ENCODE measurements around the gene PRRT1B. TPM values are rescaled to one million over a fixed set of nuclear protein-coding genes. Genes with fewer than 3 reads are reported as not detected.

The PRRT1B gene
- total and polyA plus RNA-seq, 4 donors, result 0.96 to 7.9 (median 3.8) TPM

DNA sequence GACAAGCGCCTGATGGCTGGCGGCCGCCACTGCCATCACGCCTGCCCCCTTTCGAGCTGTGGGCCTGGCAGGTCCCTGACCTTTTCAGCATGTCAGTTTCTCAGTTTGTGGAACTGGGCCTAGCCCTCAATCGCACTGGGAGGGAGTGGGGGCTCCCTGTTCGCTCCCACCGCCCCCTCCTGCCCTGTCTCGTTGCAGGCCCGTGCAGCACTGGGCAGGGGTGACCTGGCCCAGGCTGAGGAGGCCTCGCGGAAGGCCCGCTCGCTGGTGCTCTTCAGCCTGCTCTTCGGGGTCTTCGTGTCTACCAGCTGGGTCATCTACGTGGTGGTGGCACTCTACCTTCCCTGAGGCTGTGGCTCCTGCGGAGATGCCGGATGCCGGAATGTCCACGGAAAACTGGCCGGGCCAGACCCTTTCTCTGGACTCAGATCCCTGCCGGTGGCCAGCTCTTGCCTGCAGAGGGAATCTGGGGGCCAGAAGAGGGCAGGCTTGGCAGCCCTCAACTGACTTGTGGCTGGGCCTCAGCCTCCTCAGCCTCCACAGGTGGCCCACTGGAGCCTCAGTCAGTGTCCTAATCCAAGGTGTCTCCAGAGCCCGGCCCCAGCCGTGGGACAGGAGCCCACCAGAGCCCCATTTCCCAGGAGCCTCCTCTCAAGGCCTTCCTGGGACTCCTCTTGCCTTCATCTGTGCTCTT is 12.7 kb downstream of the PRRT1B start:
- H3K9ac ChIP-seq (ENCODE audit: insufficient read depth in 1 of 2, low read length in 2 of 2), result no peak overlapping the region
- WGBS, 2 donors, result 93 to 94% methylated on average over 25 of the region's 25 CpGs
- no peak for ATAC-seq (ENCODE audit: insufficient read depth, low FRiP score)
- peaks cover 0 to 3% (median 0%) of the 10 kb centered on the region in 4 donors for H3K36me3 ChIP-seq (ENCODE audit: control insufficient read depth in 4 of 4, insufficient read depth in 4 of 4, low read length in 4 of 4)
- no peak overlapping the region for H3K4me3 ChIP-seq
- H3K27me3 ChIP-seq (ENCODE audit: control insufficient read depth in 3 of 3, insufficient read depth in 3 of 3, low read length in 2 of 3), result peaks cover 0 to 14% (median 13%) of the 10 kb centered on the region in 3 donors
- H3K4me1 ChIP-seq (ENCODE audit: control insufficient read depth in 5 of 5, insufficient read depth in 5 of 5, low read length in 5 of 5), result peaks cover 0 to 4% (median 0%) of the 10 kb centered on the region in 5 donors
- H3K9me3 ChIP-seq (ENCODE audit: control insufficient read depth in 4 of 4, insufficient read depth in 3 of 4, low read length in 3 of 4), result peaks cover 0 to 5% (median 0%) of the 10 kb centered on the region in 4 donors
- no peak for DNase-seq
- no peak overlapping the region for H3K27ac ChIP-seq (ENCODE audit: low read depth in 1 of 2, low read length in 1 of 2)
- TF ChIP-seq, protein P1, sequence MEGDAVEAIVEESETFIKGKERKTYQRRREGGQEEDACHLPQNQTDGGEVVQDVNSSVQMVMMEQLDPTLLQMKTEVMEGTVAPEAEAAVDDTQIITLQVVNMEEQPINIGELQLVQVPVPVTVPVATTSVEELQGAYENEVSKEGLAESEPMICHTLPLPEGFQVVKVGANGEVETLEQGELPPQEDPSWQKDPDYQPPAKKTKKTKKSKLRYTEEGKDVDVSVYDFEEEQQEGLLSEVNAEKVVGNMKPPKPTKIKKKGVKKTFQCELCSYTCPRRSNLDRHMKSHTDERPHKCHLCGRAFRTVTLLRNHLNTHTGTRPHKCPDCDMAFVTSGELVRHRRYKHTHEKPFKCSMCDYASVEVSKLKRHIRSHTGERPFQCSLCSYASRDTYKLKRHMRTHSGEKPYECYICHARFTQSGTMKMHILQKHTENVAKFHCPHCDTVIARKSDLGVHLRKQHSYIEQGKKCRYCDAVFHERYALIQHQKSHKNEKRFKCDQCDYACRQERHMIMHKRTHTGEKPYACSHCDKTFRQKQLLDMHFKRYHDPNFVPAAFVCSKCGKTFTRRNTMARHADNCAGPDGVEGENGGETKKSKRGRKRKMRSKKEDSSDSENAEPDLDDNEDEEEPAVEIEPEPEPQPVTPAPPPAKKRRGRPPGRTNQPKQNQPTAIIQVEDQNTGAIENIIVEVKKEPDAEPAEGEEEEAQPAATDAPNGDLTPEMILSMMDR (IDR thresholded peaks at IDR 0.05; ENCODE audit: control extremely low read depth, extremely low read depth), result no peak

DNA sequence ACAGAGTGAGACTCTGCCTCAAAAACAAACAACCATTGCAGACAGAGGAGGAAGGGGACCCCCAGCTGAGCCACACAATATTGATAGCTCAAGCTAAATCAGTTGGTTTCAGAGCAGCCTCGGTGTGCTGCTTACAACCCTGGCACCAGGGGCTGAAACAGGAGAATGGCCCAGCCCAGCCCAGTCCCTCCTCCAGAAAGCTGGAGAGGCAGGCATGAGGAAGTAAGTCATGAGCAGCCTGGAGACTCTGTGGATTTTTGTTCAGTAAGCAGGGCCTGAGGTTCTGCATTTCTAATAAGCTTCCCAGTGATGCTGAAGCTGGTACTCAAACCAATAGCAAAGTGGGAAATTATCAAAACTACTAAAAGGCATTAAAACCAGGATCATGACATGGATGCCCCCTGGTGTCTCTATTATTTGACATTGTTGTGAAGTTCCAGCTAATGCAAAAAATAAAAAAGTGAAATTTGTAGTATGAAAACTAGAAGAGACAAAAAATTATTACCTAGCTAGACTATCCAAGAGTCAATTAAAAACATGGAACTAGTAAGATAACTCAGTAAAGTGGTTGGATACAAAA is 14.2 kb downstream of the PRRT1B start:
- peaks cover 0 to 3% (median 0%) of the 10 kb centered on the region in 4 donors for H3K36me3 ChIP-seq (ENCODE audit: control insufficient read depth in 4 of 4, insufficient read depth in 4 of 4, low read length in 4 of 4)
- H3K27me3 ChIP-seq (ENCODE audit: control insufficient read depth in 3 of 3, insufficient read depth in 3 of 3, low read length in 2 of 3), result peaks cover 0 to 8% (median 4%) of the 10 kb centered on the region in 3 donors
- TF ChIP-seq, protein P1 (IDR thresholded peaks at IDR 0.05; ENCODE audit: control extremely low read depth, extremely low read depth), result no peak
- 61 to 71% methylated on average over 1 of the region's 1 CpG for WGBS, 2 donors
- ATAC-seq (ENCODE audit: insufficient read depth, low FRiP score), result no peak
- H3K4me1 ChIP-seq (ENCODE audit: control insufficient read depth in 5 of 5, insufficient read depth in 5 of 5, low read length in 5 of 5), result peaks cover 0 to 2% (median 0%) of the 10 kb centered on the region in 5 donors
- no peak overlapping the region for H3K4me3 ChIP-seq
- no peak for DNase-seq
- H3K9me3 ChIP-seq (ENCODE audit: control insufficient read depth in 4 of 4, insufficient read depth in 3 of 4, low read length in 3 of 4), result peaks cover 0 to 5% (median 0%) of the 10 kb centered on the region in 4 donors
- no peak overlapping the region for H3K27ac ChIP-seq (ENCODE audit: low read depth in 1 of 2, low read length in 1 of 2)
- no peak overlapping the region for H3K9ac ChIP-seq (ENCODE audit: insufficient read depth in 1 of 2, low read length in 2 of 2)

DNA sequence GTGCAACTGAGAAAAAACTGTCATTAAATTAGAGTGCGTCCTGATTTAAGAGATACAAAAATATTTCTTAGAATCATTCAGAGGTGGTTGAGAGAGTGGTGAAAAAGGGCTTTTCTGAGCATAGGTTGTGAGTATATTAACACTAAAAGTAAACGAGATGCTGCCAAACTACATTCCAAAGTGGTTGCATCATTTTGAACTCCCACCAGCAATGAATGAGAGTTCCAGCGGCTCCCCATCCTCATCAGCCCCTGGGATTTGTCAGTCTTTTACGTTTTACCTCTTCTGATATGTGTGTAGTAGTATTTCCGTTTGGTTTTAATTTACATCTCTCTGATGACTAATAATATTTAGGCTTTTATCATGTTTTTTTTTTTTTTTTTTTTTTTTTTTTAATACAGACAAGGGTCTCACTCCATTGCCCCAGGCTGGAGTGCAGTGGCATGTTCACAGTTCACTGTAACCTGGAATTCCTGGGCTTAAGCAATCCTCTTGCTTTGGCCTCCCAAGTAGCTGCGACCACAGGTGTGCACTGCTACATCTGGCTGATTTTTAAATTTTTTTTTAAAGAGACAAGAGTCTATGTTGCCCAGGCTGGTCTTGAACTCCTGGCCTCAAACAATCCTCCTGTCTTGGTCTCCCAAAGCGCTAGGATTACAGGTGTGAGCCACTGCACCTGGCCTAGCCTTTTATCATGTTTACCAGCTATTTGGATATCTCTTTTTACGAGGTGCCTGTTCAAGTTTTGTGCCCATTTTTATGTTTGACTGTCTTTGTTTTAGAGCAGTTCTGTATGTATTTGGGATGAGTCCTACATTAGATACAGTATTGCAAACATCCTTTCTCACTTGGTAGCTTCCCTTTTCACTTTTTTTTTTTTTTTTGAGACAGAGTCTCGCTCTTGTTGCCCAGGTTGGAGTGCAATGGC is 17.0 kb downstream of the PRRT1B start:
- peaks cover 0 to 5% (median 0%) of the 10 kb centered on the region in 4 donors for H3K9me3 ChIP-seq (ENCODE audit: control insufficient read depth in 4 of 4, insufficient read depth in 3 of 4, low read length in 3 of 4)
- H3K27me3 ChIP-seq (ENCODE audit: control insufficient read depth in 3 of 3, insufficient read depth in 3 of 3, low read length in 2 of 3), result no peaks in the 10 kb centered on the region
- no peak overlapping the region for H3K27ac ChIP-seq (ENCODE audit: low read depth in 1 of 2, low read length in 1 of 2)
- peaks cover 0 to 2% (median 0%) of the 10 kb centered on the region in 5 donors for H3K4me1 ChIP-seq (ENCODE audit: control insufficient read depth in 5 of 5, insufficient read depth in 5 of 5, low read length in 5 of 5)
- H3K4me3 ChIP-seq, result no peak overlapping the region
- WGBS, 2 donors, result 66 to 76% methylated on average over 9 of the region's 9 CpGs
- H3K9ac ChIP-seq (ENCODE audit: insufficient read depth in 1 of 2, low read length in 2 of 2), result no peak overlapping the region
- DNase-seq (peak in 2 of 3 donors; percentile 32 to 63), ATAC-seq (ENCODE audit: insufficient read depth, low FRiP score) (no peak)
- TF ChIP-seq, protein P1 (IDR thresholded peaks at IDR 0.05; ENCODE audit: control extremely low read depth, extremely low read depth), result no peak
- no peaks in the 10 kb centered on the region for H3K36me3 ChIP-seq (ENCODE audit: control insufficient read depth in 4 of 4, insufficient read depth in 4 of 4, low read length in 4 of 4)

Data from lung (tissue), 12 donors.